CD14-positive monocyte (primary cell): ENCODE measurements around the gene CSRP1. TPM values are rescaled to one million over a fixed set of nuclear protein-coding genes. Genes with fewer than 3 reads are reported as not detected.
A peak's percentile ranks its signal among the peaks of the same experiment; 100 is the strongest.

Source experiments
- DNase-seq, 3 donors: peaks; one replicate each; pipeline ENCODE4 v3.0.0-alpha.2; 2011 to 2022
- H2AFZ ChIP-seq: 2 replicates; pipeline ENCODE4 v1.6.0; 2012; ENCODE audit warnings: mild to moderate bottlenecking, low read depth, low read length, inconsistent platforms; ENCODE audit not compliant: insufficient read depth, poor library complexity, severe bottlenecking
- H3K27ac ChIP-seq, 2 donors: 1 replicate in 1 of 2; 2 replicates in 1 of 2; pipeline ENCODE4 v1.5.1; 2012 to 2013; ENCODE audit warnings: low read length in 2 of 2, control low read depth in 1 of 2, inconsistent platforms in 1 of 2, low read depth in 1 of 2, mild to moderate bottlenecking in 1 of 2
- H3K27me3 ChIP-seq, 2 donors: one replicate each; pipeline versions ENCODE4 v1.6.0 to v1.6.1; 2011 to 2013; ENCODE audit warnings: low read length in 2 of 2; ENCODE audit not compliant: control insufficient read depth in 2 of 2, insufficient read depth in 2 of 2
- H3K36me3 ChIP-seq, 2 donors: replicated peaks in 1 of 2; 1 replicate in 1 of 2; 2 replicates in 1 of 2; pipeline versions ENCODE4 v1.5.1 to v1.6.1; 2012 to 2013; ENCODE audit warnings: low read length in 2 of 2, control low read depth in 1 of 2, inconsistent platforms in 1 of 2, mild to moderate bottlenecking in 1 of 2; ENCODE audit not compliant: insufficient read depth in 2 of 2, control insufficient read depth in 1 of 2
- H3K4me1 ChIP-seq, 2 donors: 1 replicate in 1 of 2; 2 replicates in 1 of 2; pipeline versions ENCODE4 v1.5.1 to v1.6.1; 2012 to 2013; ENCODE audit warnings: low read length in 2 of 2, control low read depth in 1 of 2, inconsistent platforms in 1 of 2, mild to moderate bottlenecking in 1 of 2, moderate library complexity in 1 of 2; ENCODE audit not compliant: insufficient read depth in 2 of 2, control insufficient read depth in 1 of 2
- H3K4me2 ChIP-seq: replicated peaks from 2 replicates; pipeline ENCODE3; 2012; ENCODE audit warnings: low read length, moderate library complexity, mild to moderate bottlenecking; ENCODE audit not compliant: poor library complexity, severe bottlenecking; ENCODE audit errors: extremely low read depth
- H3K4me3 ChIP-seq, 3 experiments: fragments of 200-600 bp in 1 of 3; sonication (generic) in 1 of 3; replicated peaks in 1 of 3; 1 replicate in 2 of 3; 2 replicates in 1 of 3; pipeline ENCODE4 v1.5.1; 2011 to 2013; ENCODE audit warnings: low read length in 3 of 3, mild to moderate bottlenecking in 3 of 3, control low read depth in 2 of 3, low read depth in 2 of 3, inconsistent platforms in 1 of 3, moderate library complexity in 1 of 3
- H3K79me2 ChIP-seq: 2 replicates; pipeline ENCODE4 v1.6.0; 2012; ENCODE audit warnings: mild to moderate bottlenecking, control low read depth, inconsistent platforms, low read length, moderate library complexity; ENCODE audit not compliant: insufficient read depth
- H3K9ac ChIP-seq: 2 replicates; pipeline ENCODE4 v1.6.0; 2017; ENCODE audit warnings: low read length, mild to moderate bottlenecking; ENCODE audit not compliant: insufficient read depth, poor library complexity, severe bottlenecking
- H3K9me3 ChIP-seq, 2 donors: replicated peaks in 1 of 2; 1 replicate in 1 of 2; 2 replicates in 1 of 2; pipeline versions ENCODE4 v1.5.1 to v1.6.1; 2012 to 2013; ENCODE audit warnings: low read length in 2 of 2, control low read depth in 1 of 2; ENCODE audit not compliant: control insufficient read depth in 1 of 2, insufficient read depth in 1 of 2
- H4K20me1 ChIP-seq: 2 replicates; pipeline ENCODE4 v1.6.0; 2012; ENCODE audit warnings: mild to moderate bottlenecking, low read length, control low read depth, moderate library complexity; ENCODE audit not compliant: insufficient read depth
- H3K27ac Mint-ChIP-seq, 7 donors: one replicate each; pipeline ENCODE4 v1.8.0; 2020; ENCODE audit warnings: mild to moderate bottlenecking in 7 of 7, mixed read lengths in 7 of 7, moderate library complexity in 6 of 7, inconsistent platforms in 2 of 7
- H3K27me3 Mint-ChIP-seq, 3 donors: one replicate each; pipeline ENCODE4 v1.8.0; 2021 to 2022; ENCODE audit warnings: low read depth in 3 of 3, mild to moderate bottlenecking in 3 of 3, mixed read lengths in 3 of 3, moderate library complexity in 3 of 3, inconsistent platforms in 1 of 3
- H3K36me3 Mint-ChIP-seq, 2 donors: one replicate each; pipeline ENCODE4 v1.8.0; 2020; ENCODE audit warnings: mixed read lengths in 2 of 2, inconsistent platforms in 1 of 2, mild to moderate bottlenecking in 1 of 2
- H3K4me1 Mint-ChIP-seq: one replicate; pipeline ENCODE4 v1.8.0; 2020; ENCODE audit warnings: mild to moderate bottlenecking, mixed read lengths
- H3K4me3 Mint-ChIP-seq, 2 donors: one replicate each; pipeline ENCODE4 v1.8.0; 2020; ENCODE audit warnings: mild to moderate bottlenecking in 2 of 2, mixed read lengths in 2 of 2, moderate library complexity in 1 of 2
- H3K9me3 Mint-ChIP-seq, 7 donors: one replicate each; pipeline ENCODE4 v1.8.0; 2020 to 2022; ENCODE audit warnings: mixed read lengths in 7 of 7, mild to moderate bottlenecking in 6 of 7, moderate library complexity in 6 of 7, inconsistent platforms in 2 of 7
- WGBS: methylation state at CpG from one replicate; pipeline ENCODE4 v1.1.5; 2013; ENCODE audit warnings: missing lambda C conversion rate; ENCODE audit not compliant: insufficient coverage; 5-methylcytosine and 5-hydroxymethylcytosine counted together
- intact Hi-C, 2 donors: fragments of 100-400 bp; cut with micrococcal nuclease; formaldehyde crosslinking; loops; one replicate each; pipeline versions ENCODE4 v1.15.0 to v1.15.1; 2023
- polyA plus RNA-seq, 3 donors: library from polyadenylated mRNA; depleted of rRNA in 1 of 3; unstranded in 2 of 3; stranded (reverse) in 1 of 3; fragments of 300-500 nt in 2 of 3; fragments of >200 nt in 1 of 3; fragmentation: Illumina TruSeq in 2 of 3; gene quantifications; 1 replicate in 2 of 3; 2 replicates in 1 of 3; pipeline ENCODE4 v1.2.3, GENCODE V29; 2012 to 2021
- TF ChIP-seq, protein P1 (sequence below): fragments of 200-600 bp; IDR thresholded peaks from one replicate; pipeline ENCODE4 v1.8.0; 2022; ENCODE audit warnings: antibody characterized with exemption, mild to moderate bottlenecking

Gene CSRP1
- polyA plus RNA-seq, 3 donors: 87.4 to 111 (median 98.8) TPM

DNA sequence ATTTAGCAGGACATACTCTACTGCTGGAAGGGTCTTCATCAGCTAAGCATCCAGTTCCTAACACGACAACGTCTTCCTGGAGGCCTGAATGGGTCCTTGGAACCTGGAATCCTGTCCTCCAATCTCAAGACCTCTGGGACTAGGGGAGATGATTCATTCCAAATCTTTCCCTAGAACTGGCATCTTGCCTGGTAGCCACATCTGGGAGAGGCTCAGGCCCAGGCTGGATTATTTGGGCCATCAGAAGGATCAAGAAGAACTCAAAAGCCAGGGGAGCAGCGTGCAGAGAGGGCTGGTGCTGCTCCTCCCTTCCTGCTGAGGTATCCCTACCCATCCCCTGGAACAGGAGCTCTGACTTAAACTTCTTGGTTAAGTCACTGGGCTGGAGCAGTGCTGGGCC lies 35.2 kb downstream of the CSRP1 start:
- peaks cover 18 to 28% of the 10 kb centered on the region in 2 donors for H3K4me1 ChIP-seq
- no peaks in the 10 kb centered on the region for H3K9me3 ChIP-seq
- no peak overlapping the region for H3K9ac ChIP-seq
- peaks cover 0 to 5% of the 10 kb centered on the region in 2 donors for H3K36me3 Mint-ChIP-seq
- no peak for DNase-seq
- TF ChIP-seq, protein P1, sequence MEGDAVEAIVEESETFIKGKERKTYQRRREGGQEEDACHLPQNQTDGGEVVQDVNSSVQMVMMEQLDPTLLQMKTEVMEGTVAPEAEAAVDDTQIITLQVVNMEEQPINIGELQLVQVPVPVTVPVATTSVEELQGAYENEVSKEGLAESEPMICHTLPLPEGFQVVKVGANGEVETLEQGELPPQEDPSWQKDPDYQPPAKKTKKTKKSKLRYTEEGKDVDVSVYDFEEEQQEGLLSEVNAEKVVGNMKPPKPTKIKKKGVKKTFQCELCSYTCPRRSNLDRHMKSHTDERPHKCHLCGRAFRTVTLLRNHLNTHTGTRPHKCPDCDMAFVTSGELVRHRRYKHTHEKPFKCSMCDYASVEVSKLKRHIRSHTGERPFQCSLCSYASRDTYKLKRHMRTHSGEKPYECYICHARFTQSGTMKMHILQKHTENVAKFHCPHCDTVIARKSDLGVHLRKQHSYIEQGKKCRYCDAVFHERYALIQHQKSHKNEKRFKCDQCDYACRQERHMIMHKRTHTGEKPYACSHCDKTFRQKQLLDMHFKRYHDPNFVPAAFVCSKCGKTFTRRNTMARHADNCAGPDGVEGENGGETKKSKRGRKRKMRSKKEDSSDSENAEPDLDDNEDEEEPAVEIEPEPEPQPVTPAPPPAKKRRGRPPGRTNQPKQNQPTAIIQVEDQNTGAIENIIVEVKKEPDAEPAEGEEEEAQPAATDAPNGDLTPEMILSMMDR: no peak
- H3K4me3 ChIP-seq: no peak overlapping the region
- H3K79me2 ChIP-seq: no peaks in the 10 kb centered on the region
- H3K27me3 Mint-ChIP-seq: peaks cover 41 to 58% (median 50%) of the 10 kb centered on the region in 3 donors
- WGBS: no CpG with 5 or more reads among the region's 3 CpGs
- intact Hi-C loops: no loop called here
- H3K36me3 ChIP-seq: no peaks in the 10 kb centered on the region
- H4K20me1 ChIP-seq: no peaks in the 10 kb centered on the region
- no peak overlapping the region for H3K27ac Mint-ChIP-seq
- no peak overlapping the region for H3K4me2 ChIP-seq
- H3K4me1 Mint-ChIP-seq: peaks cover 29% of the 10 kb centered on the region
- peaks cover 0 to 6% (median 0%) of the 10 kb centered on the region in 7 donors for H3K9me3 Mint-ChIP-seq
- no peak overlapping the region for H3K27ac ChIP-seq
- H3K4me3 Mint-ChIP-seq: no peak overlapping the region
- H3K27me3 ChIP-seq: peaks cover 11 to 34% of the 10 kb centered on the region in 2 donors
- no peak overlapping the region for H2AFZ ChIP-seq

DNA sequence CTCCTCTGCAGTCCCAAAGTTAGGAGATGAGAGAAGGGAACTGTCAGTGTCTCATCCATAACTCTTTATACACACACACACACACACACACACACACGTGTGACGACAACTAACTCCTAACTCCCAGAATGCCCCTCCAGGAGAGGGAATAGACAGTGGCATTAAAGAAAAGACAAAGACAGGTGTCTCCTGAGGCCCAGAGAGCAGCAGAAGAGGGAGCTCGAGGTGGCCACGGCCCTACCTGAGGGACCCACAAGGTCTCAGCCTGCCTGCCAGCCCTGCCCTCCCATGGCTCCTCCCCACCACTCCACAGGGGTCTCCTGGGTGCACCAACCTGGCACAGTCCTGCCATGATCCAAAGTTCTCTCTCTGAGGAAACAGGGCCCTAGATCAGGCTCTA lies 36.3 kb downstream of the CSRP1 start:
- no peak overlapping the region for H3K27ac Mint-ChIP-seq
- Histone ChIP-seq H3K36me3 (no peaks in the 10 kb centered on the region), H3K9me3 (no peaks in the 10 kb centered on the region), H3K4me1 (peaks cover 8 to 18% of the 10 kb centered on the region in 2 donors), H3K27me3 (peaks cover 11 to 32% of the 10 kb centered on the region in 2 donors), H3K4me3 (no peak overlapping the region), H3K4me2 (no peak overlapping the region), H3K79me2 (no peaks in the 10 kb centered on the region), H2AFZ (no peak overlapping the region), H4K20me1 (no peaks in the 10 kb centered on the region), H3K9ac (no peak overlapping the region), H3K27ac (no peak overlapping the region)
- peaks cover 0 to 5% of the 10 kb centered on the region in 2 donors for H3K36me3 Mint-ChIP-seq
- TF ChIP-seq, protein P1: no peak
- peaks cover 18% of the 10 kb centered on the region for H3K4me1 Mint-ChIP-seq
- H3K27me3 Mint-ChIP-seq: peaks cover 41 to 52% (median 51%) of the 10 kb centered on the region in 3 donors
- peaks cover 0 to 6% (median 0%) of the 10 kb centered on the region in 7 donors for H3K9me3 Mint-ChIP-seq
- no peak for DNase-seq
- peak overlapping the region in 1 of 2 donors; percentile 80 for H3K4me3 Mint-ChIP-seq
- intact Hi-C loops: no loop called here
- 75% methylated on average over 2 of the region's 4 CpGs for WGBS
